ENCODE results near the gene OTC.

DNA sequence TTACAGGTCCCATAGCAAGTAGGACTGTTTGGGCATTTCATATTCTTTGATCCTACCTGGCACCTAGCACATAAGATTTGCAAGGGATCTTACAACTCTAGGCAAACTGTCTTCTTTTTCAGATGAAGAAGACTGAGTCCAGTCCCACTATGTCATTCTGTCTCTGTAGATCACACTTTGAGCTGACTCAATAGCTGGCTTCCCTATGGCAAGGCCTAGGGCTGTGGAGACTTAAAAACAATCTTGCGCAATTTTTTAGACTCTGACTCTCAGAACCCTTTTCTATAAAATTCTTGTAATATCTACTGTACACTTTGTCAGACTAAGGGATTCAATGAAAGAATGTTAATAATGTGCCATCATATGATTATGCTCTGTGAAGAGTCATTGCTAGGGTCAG is 26.7 kb downstream of the OTC start:
- no peak for TF ChIP-seq POLR2A (IDR thresholded peaks at IDR 0.05)
- TF ChIP-seq, protein P1, sequence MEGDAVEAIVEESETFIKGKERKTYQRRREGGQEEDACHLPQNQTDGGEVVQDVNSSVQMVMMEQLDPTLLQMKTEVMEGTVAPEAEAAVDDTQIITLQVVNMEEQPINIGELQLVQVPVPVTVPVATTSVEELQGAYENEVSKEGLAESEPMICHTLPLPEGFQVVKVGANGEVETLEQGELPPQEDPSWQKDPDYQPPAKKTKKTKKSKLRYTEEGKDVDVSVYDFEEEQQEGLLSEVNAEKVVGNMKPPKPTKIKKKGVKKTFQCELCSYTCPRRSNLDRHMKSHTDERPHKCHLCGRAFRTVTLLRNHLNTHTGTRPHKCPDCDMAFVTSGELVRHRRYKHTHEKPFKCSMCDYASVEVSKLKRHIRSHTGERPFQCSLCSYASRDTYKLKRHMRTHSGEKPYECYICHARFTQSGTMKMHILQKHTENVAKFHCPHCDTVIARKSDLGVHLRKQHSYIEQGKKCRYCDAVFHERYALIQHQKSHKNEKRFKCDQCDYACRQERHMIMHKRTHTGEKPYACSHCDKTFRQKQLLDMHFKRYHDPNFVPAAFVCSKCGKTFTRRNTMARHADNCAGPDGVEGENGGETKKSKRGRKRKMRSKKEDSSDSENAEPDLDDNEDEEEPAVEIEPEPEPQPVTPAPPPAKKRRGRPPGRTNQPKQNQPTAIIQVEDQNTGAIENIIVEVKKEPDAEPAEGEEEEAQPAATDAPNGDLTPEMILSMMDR (IDR thresholded peaks at IDR 0.05) = no peak

Data from body of pancreas (tissue), 4 donors.